Activated B cell treated with CpG ODN at 0.5 μM for 24 hours (primary cell): ENCODE data around the gene FAT1. TPM values are rescaled to one million over a fixed set of nuclear protein-coding genes. Genes with fewer than 3 reads are reported as not detected.
"Not testable (repeated sequence)": the region's sequence is repeated elsewhere in the genome, so short reads cannot be mapped to it uniquely, and the experiment has no call there.

ENCODE experiments used
- ATAC-seq: fragments of 200-7000 bp; cut with Tn5 transposase; one replicate; pipeline ENCODE4 v1.10.0; 2021; ENCODE audit warnings: low read depth, mild to moderate bottlenecking, moderate library complexity
- CTCF ChIA-PET: fragments of 350-600 bp; sonication (Branson Sonifier 250); formaldehyde crosslinking; loops from one replicate; lab custom pipeline; 2021; ENCODE audit warnings: antibody characterized with exemption; lab: Charles Lee
- POLR2A ChIA-PET: fragments of 350-600 bp; sonication (Branson Sonifier 250); formaldehyde crosslinking; loops from one replicate; lab custom pipeline; 2021; ENCODE audit warnings: antibody characterized with exemption; lab: Charles Lee
- DNase-seq: peaks from one replicate; pipeline ENCODE4 v3.0.0; 2022
- H3K27ac Mint-ChIP-seq: one replicate; pipeline ENCODE4 v1.8.0; 2020; ENCODE audit warnings: mixed read lengths
- H3K27me3 Mint-ChIP-seq: one replicate; pipeline ENCODE4 v1.8.0; 2021; ENCODE audit warnings: mixed read lengths
- H3K36me3 Mint-ChIP-seq: one replicate; pipeline ENCODE4 v1.8.0; 2021; ENCODE audit warnings: low read depth, mixed read lengths
- H3K4me1 Mint-ChIP-seq: one replicate; pipeline ENCODE4 v1.8.0; 2021; ENCODE audit warnings: mixed read lengths
- H3K4me3 Mint-ChIP-seq: one replicate; pipeline ENCODE4 v1.8.0; 2020; ENCODE audit warnings: mild to moderate bottlenecking, mixed read lengths
- H3K9me3 Mint-ChIP-seq: one replicate; pipeline ENCODE4 v1.8.0; 2020; ENCODE audit warnings: mixed read lengths
- CTCF ChIP-seq: fragments of 200-600 bp; IDR thresholded peaks from one replicate; pipeline ENCODE4 v1.8.0; 2022; ENCODE audit warnings: antibody characterized with exemption, mild to moderate bottlenecking
- intact Hi-C: fragments of 100-400 bp; cut with micrococcal nuclease; formaldehyde crosslinking; loops from one replicate; pipeline ENCODE4 v1.15.1; 2024
- total RNA-seq: library from RNA; stranded (reverse); gene quantifications from 2 replicates; pipeline ENCODE4 v1.2.3, GENCODE V29; 2022

FAT1 gene
- total RNA-seq, 1 donor from 2014 or later, result not detected

- Mint-ChIP-seq H3K4me1 (no peaks in the 10 kb centered on the region), H3K9me3 (peaks cover 6% of the 10 kb centered on the region), H3K27me3 (no peaks in the 10 kb centered on the region), H3K36me3 (no peaks in the 10 kb centered on the region), H3K27ac (no peak overlapping the region), H3K4me3 (no peak overlapping the region)
- DNase-seq, result no peak
- ATAC-seq, result no peak
- TF ChIP-seq CTCF, result no peak
- CTCF ChIA-PET, result no interaction called here
- POLR2A ChIA-PET, result no interaction called here
- intact Hi-C loops, result no loop called here
These were observed 35.5 kb upstream of the FAT1 start for GRCh38 chr4:186758929-186759682.

GRCh38 chr4:186757696-186758355, 34.2 kb upstream of the FAT1 start:
- DNase-seq, result no peak
- Mint-ChIP-seq H3K4me3 (no peak overlapping the region), H3K4me1 (no peaks in the 10 kb centered on the region)

GRCh38 chr4:186756550-186756949, 32.9 kb upstream of the FAT1 start:
- H3K36me3 Mint-ChIP-seq, POLR2A ChIA-PET, intact Hi-C loops, ATAC-seq, H3K27ac Mint-ChIP-seq, H3K4me3 Mint-ChIP-seq, H3K9me3 Mint-ChIP-seq, DNase-seq, H3K27me3 Mint-ChIP-seq, CTCF ChIA-PET, H3K4me1 Mint-ChIP-seq: not testable (repeated sequence)

More at GRCh38 chr4:186757696-186758355, 34.2 kb upstream of the FAT1 start:
- Mint-ChIP-seq H3K36me3 (no peaks in the 10 kb centered on the region), H3K27ac (no peak overlapping the region), H3K27me3 (no peaks in the 10 kb centered on the region), H3K9me3 (peaks cover 6% of the 10 kb centered on the region)
- ChIA-PET POLR2A (no interaction called here), CTCF (no interaction called here)
- TF ChIP-seq CTCF, result no peak
- no peak for ATAC-seq
- intact Hi-C loops, result no loop called here

GRCh38 chr4:186755550-186756519, 32.2 kb upstream of the FAT1 start:
- H3K27me3 Mint-ChIP-seq, result no peaks in the 10 kb centered on the region
- no peak overlapping the region for H3K4me3 Mint-ChIP-seq
- ChIA-PET POLR2A (no interaction called here), CTCF (no interaction called here)
- H3K27ac Mint-ChIP-seq, result no peak overlapping the region
- DNase-seq (no peak), ATAC-seq (no peak)
- no peaks in the 10 kb centered on the region for H3K36me3 Mint-ChIP-seq
- H3K9me3 Mint-ChIP-seq, result peaks cover 6% of the 10 kb centered on the region
- no peak for TF ChIP-seq CTCF
- intact Hi-C loops, result no loop called here
- no peaks in the 10 kb centered on the region for H3K4me1 Mint-ChIP-seq

GRCh38 chr4:186754976-186755375, 31.3 kb upstream of the FAT1 start:
- no peak for DNase-seq
- no peaks in the 10 kb centered on the region for H3K27me3 Mint-ChIP-seq
- no peak overlapping the region for H3K27ac Mint-ChIP-seq
- CTCF ChIA-PET, result no interaction called here
- intact Hi-C loops, result no loop called here
- peaks cover 6% of the 10 kb centered on the region for H3K9me3 Mint-ChIP-seq
- no peaks in the 10 kb centered on the region for H3K4me1 Mint-ChIP-seq
- no peaks in the 10 kb centered on the region for H3K36me3 Mint-ChIP-seq
- no peak for TF ChIP-seq CTCF
- H3K4me3 Mint-ChIP-seq, result no peak overlapping the region
- POLR2A ChIA-PET, result no interaction called here
- no peak for ATAC-seq
